LNCAP (cell line): ENCODE results near the gene BRD7.
A peak's percentile ranks its signal among the peaks of the same experiment; 100 is the strongest.

ENCODE experiments used
- CTCF ChIP-seq: fragments of 450-650 bp; IDR thresholded peaks from 2 replicates; pipeline ENCODE4 v1.5.1; 2017; ENCODE audit warnings: mild to moderate bottlenecking

Gene BRD7

GRCh38 chr16:50368410-50369132 lies at the start of gene BRD7:
BRD7 (minus strand) TSS chr16:50368988; CDS start chr16:50368774, 214 bp downstream.
- peak; percentile 60 for TF ChIP-seq CTCF

- TF ChIP-seq CTCF: no peak
Measured at GRCh38 chr16:50416388-50416787, 47.6 kb upstream of the BRD7 start.

- TF ChIP-seq CTCF: no peak
Measured at GRCh38 chr16:50414152-50414551, 45.4 kb upstream of the BRD7 start.

GRCh38 chr16:50411034-50411433 lies 42.2 kb upstream of the BRD7 start:
- TF ChIP-seq CTCF: no peak

GRCh38 chr16:50408001-50408561 lies 39.3 kb upstream of the BRD7 start:
- TF ChIP-seq CTCF: no peak

GRCh38 chr16:50407351-50407750 lies 38.6 kb upstream of the BRD7 start:
- no peak for TF ChIP-seq CTCF

- no peak for TF ChIP-seq CTCF
Measured at GRCh38 chr16:50403491-50403890, 34.7 kb upstream of the BRD7 start.
